UCSD-AML1 (cell line): ENCODE results near the gene STX1B.
"Not testable (repeated sequence)": the region's sequence is repeated elsewhere in the genome, so short reads cannot be mapped to it uniquely, and the experiment has no call there.

ENCODE experiments used
- DNase-seq: peaks from one replicate; lab custom pipeline; 2025; ENCODE audit not compliant: unreplicated experiment; lab: John Stamatoyannopoulos, UW

The STX1B gene

DNA sequence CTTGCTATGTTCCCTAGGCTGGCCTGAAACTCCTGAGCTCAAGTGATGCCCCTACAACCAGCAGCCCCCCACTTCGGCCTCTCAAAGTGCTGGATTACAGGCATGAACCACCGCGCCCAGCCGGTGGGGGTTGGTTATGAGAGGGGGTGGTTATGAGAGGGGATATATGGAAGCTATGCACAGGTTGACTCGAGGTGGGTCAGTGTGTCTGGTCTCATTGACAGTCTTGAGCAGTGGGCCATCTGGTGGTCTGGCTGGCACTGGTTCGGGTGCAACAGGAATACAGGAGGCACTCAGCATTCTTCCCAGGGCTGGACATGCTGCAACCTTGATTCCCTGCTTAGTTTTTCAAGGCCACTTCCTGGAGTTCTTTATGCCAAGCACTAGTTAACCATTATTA is 5.6 kb upstream of the STX1B start:
- DNase-seq, result no peak

- DNase-seq, result not testable (repeated sequence)
These were observed 2.9 kb upstream of the STX1B start for GRCh38 chr16:31013292-31013691.

- DNase-seq, result not testable (repeated sequence)
These were observed 1.4 kb upstream of the STX1B start for GRCh38 chr16:31011815-31012214.

- no peak for DNase-seq
These were observed 399 bp downstream of the STX1B start for GRCh38 chr16:31009894-31010584.

- DNase-seq, result no peak
These were observed 1.3 kb downstream of the STX1B start for GRCh38 chr16:31009120-31009519.

GRCh38 chr16:31008551-31008950 is 1.9 kb downstream of the STX1B start:
- no peak for DNase-seq

DNA sequence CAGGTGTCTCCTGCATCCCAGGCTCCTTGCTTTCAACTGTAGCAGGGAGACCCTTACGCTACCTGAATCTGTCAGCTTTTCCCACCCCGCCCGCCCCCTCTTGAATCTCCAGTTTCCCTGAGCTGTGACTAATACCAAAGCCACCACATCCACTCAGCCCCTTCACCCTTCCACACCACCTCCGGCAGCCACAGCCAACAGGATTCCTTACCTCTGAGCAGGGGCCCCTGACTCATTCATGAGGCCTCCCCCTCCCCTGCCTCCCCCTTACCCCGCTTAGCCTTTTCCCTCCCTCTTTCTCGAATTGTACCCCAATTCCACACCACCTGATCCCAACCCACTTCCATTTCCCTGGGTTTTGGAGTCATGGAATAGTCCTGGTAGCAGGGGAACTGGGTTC is 2.3 kb downstream of the STX1B start:
- no peak for DNase-seq

DNA sequence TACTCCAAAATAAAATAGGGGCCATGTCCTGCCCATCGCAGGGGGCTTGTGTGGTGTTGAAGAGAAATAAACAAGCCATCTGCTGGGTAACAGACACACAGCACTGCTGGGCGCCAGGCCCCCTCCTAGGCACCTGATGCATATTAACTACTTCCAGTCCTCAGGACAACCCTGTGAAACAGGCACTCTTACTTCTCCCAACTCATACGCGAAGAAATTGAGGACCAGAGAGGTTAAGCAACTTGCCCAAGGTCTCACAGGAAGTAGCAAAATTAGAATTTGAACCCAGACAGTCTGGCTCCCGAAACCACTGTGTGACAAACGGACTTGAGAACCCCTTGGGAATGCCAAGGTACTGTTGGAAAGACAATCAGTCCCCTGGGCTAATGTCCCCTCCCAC is 2.8 kb downstream of the STX1B start:
- no peak for DNase-seq

DNA sequence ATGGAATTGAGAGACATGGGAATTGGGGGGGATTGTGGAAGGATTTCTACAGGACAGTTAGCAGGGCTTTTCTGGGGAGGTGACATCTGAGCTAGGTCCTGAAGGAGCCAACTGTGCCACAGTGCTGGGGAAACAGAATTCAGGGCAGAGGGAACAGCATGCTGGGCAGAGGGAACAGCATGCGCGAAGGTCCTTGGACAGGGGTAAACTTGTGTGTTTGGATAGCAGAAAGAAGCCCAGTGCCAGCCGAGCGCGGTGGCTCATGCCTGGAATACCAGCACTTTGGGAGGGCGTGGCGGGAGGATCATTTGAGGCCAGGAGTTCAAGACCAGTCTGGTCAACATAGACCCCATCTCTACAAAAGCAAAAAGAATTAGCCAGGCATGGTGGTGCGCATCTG is 3.8 kb downstream of the STX1B start:
- DNase-seq, result no peak

GRCh38 chr16:31006086-31006385 is 4.4 kb downstream of the STX1B start:
- DNase-seq, result no peak

DNA sequence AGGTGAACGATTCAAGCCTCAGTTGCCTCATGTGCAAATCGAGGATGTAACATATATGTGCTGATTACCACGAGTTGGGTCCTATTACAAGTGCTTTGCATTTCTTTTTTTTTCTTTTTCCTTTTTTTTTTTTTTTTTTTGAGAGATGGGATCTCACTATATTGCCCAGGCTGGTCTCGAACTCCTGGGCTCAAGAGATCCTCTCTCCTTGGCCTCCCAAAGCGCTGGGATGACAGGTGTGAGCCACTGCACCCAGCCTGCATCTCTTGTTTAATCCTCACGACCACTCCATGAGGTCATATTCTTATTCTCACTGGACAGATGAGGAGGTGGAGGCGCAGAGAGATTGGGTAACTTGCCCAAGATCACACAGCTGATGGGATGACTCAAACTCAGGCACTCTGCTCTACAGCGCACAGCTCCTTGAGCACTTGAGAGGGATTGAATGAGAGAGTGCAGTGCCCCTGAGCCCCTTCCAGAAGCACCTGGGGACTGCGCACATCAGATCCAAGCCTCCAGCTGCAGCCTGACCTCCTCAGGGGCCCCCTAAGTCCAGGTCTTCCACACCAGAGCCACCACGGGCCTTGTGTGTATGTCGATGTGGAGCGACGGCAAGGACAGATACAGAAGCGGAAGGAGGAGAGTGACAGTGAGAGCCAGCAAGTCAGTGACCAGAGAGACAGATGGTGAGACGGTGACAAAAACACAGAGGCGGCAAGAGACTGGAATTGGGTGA is 4.9 kb downstream of the STX1B start:
- no peak for DNase-seq

- no peak for DNase-seq
These were observed 5.8 kb downstream of the STX1B start for GRCh38 chr16:31004658-31005057.

DNA sequence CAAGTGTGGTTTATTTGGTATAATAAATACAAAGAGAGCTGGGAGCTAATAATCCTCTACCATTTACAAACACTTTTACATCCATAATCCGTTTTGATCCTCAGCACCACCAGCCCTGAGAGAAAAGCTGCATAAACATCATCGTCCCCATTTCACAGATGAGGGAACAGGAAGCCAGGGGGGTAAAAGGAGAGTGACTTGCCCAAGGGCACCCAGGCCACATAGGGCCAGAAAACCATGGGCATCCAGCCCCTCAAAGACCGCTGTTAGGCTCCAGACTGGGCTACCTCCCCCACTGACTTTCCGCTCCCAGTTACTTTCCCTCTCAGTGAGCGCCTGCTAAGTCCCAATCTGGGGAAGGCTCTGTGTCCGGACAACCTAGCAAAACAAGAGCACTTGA is 6.7 kb downstream of the STX1B start:
- no peak for DNase-seq

GRCh38 chr16:31002862-31003341 is 7.5 kb downstream of the STX1B start:
- no peak for DNase-seq

DNA sequence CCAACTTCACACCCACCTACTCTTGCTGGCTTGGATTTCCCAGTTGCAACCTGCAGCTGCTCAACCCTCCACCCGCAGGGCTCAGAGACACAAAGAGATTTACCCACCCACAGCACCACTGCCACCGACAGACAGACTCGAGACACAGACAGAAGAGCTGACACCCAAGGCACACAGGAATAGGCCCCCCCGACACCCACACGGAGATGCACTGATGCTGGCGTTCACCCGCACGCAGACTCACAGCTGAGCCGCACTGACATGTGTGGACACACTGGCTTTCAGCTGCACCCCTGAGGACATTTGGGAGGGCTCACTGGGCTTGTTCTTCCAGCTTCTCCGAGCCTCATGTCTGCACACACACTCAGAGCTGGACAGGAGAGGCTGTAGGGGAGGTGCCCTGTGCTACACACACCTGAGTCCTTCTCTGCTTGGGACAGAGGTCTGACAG is 8.2 kb downstream of the STX1B start:
- DNase-seq, result no peak

DNA sequence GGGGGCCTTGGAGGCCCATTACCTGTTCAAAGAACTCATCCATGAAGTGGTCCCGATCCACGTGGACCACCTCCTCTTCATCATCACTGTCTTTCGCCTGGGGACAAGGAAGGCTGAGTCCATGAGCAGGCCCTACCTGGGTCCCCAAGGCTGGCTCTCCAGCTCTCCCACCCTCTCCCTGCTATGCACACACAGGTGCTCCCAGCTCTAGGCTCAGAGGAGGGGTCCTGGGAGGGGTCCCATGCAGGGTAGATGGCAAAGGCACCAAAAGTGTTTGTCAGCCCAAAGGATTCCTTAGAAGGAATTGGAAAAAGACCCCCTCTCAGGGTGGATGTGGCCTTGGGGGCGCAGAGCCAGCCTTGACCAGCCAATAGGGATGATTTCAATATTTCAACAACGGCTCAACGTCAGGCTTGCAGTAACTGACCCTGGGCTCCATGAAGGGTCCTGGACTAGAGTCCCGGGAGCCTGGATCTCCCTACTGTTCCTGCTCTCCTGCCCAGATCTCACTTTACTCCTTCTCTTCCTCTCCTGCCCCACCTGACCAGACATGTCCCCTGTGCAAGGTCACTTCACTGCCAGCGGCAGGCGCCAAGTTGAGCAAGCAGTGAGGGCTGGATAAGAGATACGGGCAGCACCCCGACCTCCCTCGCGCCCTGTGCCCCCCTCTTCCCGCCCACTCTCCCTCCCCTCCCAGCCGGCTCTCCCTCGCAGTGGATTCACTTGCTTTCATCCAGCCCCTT is 8.8 kb downstream of the STX1B start:
- no peak for DNase-seq

DNA sequence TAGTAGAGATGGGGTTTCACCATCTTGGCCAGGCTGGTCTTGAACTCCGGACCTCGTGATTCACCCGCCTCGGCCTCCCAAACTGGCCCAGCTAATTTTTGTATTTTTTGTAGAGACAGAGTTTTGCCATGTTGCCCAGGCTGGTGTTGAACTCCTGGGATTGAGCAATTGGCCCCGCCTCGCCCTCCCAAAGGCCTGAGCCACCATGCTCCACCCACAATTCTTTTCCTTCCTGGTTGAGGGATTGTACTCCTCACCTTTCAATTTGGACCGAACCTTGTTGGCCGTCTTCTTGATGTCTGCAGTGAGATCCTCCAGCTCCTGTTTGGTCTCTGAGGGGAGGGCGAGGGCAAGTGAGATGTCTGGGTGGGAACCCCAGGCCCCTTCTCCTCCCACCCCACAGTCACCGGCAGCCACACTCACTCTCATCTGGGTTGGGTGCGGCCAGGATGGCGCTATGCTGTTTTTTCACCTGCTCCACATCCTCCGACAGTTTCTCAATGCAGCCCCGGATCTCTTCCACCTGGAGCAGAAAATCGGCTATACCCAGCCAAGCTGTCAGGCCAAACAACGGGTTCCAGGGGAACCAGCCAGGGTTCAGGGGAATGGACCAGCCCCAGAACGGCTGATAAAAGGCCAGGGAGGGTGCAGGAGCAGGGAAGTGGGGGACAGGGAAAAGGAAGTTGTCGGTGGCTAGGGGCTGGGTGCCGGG is 9.6 kb downstream of the STX1B start:
- no peak for DNase-seq

DNA sequence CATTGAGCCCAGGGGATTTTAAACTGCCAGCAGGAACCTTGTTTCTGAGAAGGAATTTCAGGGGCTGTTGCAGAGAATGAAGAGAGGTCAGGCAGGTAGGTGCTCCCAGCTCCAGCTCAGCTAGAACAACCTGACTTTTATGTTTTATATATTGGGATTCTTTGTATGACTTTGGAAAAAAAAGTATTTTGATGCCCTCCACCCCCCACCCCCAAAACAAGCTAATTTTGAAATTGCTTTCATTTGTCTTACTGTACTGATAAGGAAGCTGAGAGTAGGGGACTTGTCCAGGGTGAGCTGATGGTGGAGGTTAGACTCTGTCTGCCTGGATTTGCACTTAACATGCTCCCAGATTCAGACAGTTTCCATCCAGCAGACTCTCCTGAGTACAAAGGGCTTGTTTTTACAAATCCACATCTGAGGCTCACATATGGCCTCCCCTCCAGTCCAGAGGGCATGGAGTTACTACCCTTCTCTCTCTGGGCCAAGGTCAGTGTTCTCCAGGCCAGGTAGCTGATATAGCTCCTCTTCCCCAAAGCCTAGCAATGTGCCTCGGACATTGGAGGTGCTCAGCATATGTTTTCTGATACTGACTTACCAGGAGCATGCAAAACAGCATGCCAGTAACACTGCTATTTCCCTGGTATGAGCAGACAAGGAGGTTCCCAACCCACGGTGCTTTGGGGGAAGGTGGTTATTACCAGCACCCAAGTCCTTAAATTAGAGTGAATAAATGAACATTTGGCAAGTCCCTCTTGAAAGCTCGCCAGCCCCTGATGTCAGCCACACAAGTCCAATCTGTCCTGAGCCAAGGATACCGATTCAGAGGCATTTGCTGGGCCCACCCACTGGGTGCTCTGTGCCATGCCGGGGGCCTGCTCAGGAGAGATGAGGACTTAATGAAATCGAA is 11.3 kb downstream of the STX1B start:
- DNase-seq, result no peak

DNA sequence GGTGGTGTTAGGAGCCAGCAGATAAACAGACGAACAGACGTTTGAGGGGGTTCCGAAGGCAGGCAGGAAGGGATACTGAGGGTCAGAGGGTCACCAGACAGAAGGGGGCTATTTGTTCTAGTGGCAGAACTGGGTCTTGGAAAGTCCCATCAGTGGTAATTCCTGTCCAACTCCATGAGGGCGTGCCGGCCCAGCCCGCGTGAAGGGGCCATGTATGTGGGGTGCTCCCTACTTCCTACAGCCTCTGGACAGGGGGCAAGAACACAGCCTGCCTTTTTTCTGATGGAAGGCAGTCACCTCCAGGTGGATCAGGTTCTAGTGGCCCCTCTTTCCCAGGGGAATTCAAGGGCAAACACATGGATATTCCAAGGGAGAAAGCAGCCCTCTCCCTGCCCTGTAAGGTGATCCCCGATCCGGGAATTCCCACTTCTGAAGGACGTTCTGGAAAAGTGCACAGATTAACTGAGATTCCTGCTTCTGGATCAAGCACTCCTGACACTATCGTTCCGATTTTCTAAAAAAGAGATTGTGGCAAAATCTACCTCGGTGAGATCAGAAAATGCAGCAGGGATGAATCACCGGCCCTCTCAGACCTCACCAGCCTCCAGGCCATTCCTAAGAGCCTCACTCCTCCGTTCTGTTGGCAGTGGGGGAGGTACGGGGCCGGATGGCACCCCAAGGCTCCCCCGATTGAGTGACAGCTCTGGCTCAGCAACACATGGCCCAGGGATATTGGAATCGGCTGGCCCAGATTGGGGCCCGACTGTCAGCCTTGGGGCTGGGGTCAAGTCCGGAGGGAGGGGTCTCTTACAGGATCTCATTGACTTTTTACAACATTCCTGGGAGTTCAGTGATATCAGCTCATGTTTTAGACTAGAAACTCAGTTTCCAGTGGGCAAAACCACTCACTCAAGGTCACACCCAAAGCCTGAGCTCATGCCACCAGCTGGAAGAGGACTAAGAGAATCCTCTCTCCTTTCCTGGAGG is 12.4 kb downstream of the STX1B start:
- no peak for DNase-seq
